Activated CD4-positive, alpha-beta T cell treated with anti-CD3 and anti-CD28 coated beads for 36 hours (primary cell): ENCODE data around the gene SAE1. TPM values are rescaled to one million over a fixed set of nuclear protein-coding genes. Genes with fewer than 3 reads are reported as not detected.

Source experiments
- ATAC-seq: fragments of 200-7000 bp; cut with Tn5 transposase; one replicate; pipeline ENCODE4 v1.10.0; 2021; ENCODE audit warnings: mild to moderate bottlenecking, moderate library complexity
- CTCF ChIA-PET: fragments of 350-600 bp; sonication (Branson Sonifier 250); formaldehyde crosslinking; loops from one replicate; lab custom pipeline; 2021; ENCODE audit warnings: antibody characterized with exemption; lab: Charles Lee
- POLR2A ChIA-PET: fragments of 350-600 bp; sonication (Branson Sonifier 250); formaldehyde crosslinking; loops from one replicate; lab custom pipeline; 2021; ENCODE audit warnings: antibody characterized with exemption, inconsistent platforms; lab: Charles Lee
- DNase-seq: peaks from one replicate; pipeline ENCODE4 v3.0.0-alpha.2; 2020
- H3K27ac Mint-ChIP-seq: one replicate; pipeline ENCODE4 v1.8.0; 2021; ENCODE audit warnings: mixed read lengths
- H3K27me3 Mint-ChIP-seq: one replicate; pipeline ENCODE4 v1.8.0; 2021; ENCODE audit warnings: mixed read lengths
- H3K36me3 Mint-ChIP-seq: one replicate; pipeline ENCODE4 v1.8.0; 2021; ENCODE audit warnings: low read depth, mixed read lengths
- H3K4me1 Mint-ChIP-seq: one replicate; pipeline ENCODE4 v1.8.0; 2021; ENCODE audit warnings: mixed read lengths
- H3K4me3 Mint-ChIP-seq: one replicate; pipeline ENCODE4 v1.8.0; 2021; ENCODE audit warnings: mild to moderate bottlenecking, moderate library complexity, mixed read lengths
- H3K9me3 Mint-ChIP-seq: one replicate; pipeline ENCODE4 v1.8.0; 2021; ENCODE audit warnings: low read depth, mixed read lengths
- intact Hi-C, 2 experiments: fragments of 100-400 bp; cut with DNase I in 1 of 2; cut with micrococcal nuclease in 1 of 2; formaldehyde crosslinking; loops; one replicate each; pipeline versions ENCODE4 v1.14.2 to v1.15.1; 2022 to 2024; cut with DNase I, micrococcal nuclease
- total RNA-seq, 2 experiments: library from RNA; stranded (reverse); gene quantifications; one replicate each; pipeline ENCODE4 v1.2.3, GENCODE V29; 2021

The SAE1 gene
- total RNA-seq, 2 experiments from 2014 or later, result 143 to 156 TPM

GRCh38 chr19:47107202-47107952 is 23.3 kb upstream of the SAE1 start:
- no peaks in the 10 kb centered on the region for H3K27me3 Mint-ChIP-seq
- ATAC-seq (peak; percentile 59), DNase-seq (peak; percentile 63)
- POLR2A ChIA-PET, result interaction anchor here (0.5 kb wide), 1 partner anchor 52 kb away, joined by 3 read pairs; no protein-coding TSS in a partner anchor
- CTCF ChIA-PET, result interaction anchor here (0.6 to 1.8 kb wide), 5 partner anchors 15 to 248 kb away, joined by 3 to 7 read pairs (median 3); no protein-coding TSS in a partner anchor
- intact Hi-C loops, result loop anchor here (1.0 kb wide), 2 partner anchors 12 to 28 kb away; no protein-coding TSS in a partner anchor
- peak overlapping the region; percentile 100 for H3K27ac Mint-ChIP-seq
- peaks cover 58% of the 10 kb centered on the region for H3K4me1 Mint-ChIP-seq
- H3K4me3 Mint-ChIP-seq, result peak overlapping the region; percentile 93
- H3K9me3 Mint-ChIP-seq, result no peaks in the 10 kb centered on the region
- H3K36me3 Mint-ChIP-seq, result peaks cover 67% of the 10 kb centered on the region

GRCh38 chr19:47107953-47108746 is 22.5 kb upstream of the SAE1 start:
- intact Hi-C loops, result loop anchor here (1.0 kb wide), 2 partner anchors 13 to 29 kb away; no protein-coding TSS in a partner anchor
- no peak for ATAC-seq
- CTCF ChIA-PET, result interaction anchor here (0.6 to 1.5 kb wide), 3 partner anchors 17 to 249 kb away, joined by 3 to 7 read pairs (median 3); no protein-coding TSS in a partner anchor

GRCh38 chr19:47109177-47109540 is 21.5 kb upstream of the SAE1 start:
- DNase-seq (no peak), ATAC-seq (no peak)
- Mint-ChIP-seq H3K36me3 (peaks cover 58% of the 10 kb centered on the region), H3K4me1 (peaks cover 58% of the 10 kb centered on the region), H3K9me3 (no peaks in the 10 kb centered on the region), H3K27me3 (no peaks in the 10 kb centered on the region), H3K4me3 (peak overlapping the region; percentile 93), H3K27ac (peak overlapping the region; percentile 100)
- ChIA-PET CTCF (interaction anchor here (0.8 to 1.5 kb wide), 3 partner anchors 16 to 253 kb away, joined by 3 read pairs; no protein-coding TSS in a partner anchor), POLR2A (interaction anchor here (0.7 to 1.4 kb wide), 3 partner anchors 28 to 614 kb away, joined by 4 to 5 read pairs (median 4); no protein-coding TSS in a partner anchor)
- intact Hi-C loops, result loop anchor here (1.0 kb wide), 2 partner anchors 14 to 74 kb away; no protein-coding TSS in a partner anchor

More at GRCh38 chr19:47107953-47108746, 22.5 kb upstream of the SAE1 start:
- Mint-ChIP-seq H3K4me1 (peaks cover 54% of the 10 kb centered on the region), H3K9me3 (no peaks in the 10 kb centered on the region), H3K27ac (peak overlapping the region; percentile 100), H3K4me3 (peak overlapping the region; percentile 93), H3K27me3 (no peaks in the 10 kb centered on the region), H3K36me3 (peaks cover 60% of the 10 kb centered on the region)
- POLR2A ChIA-PET, result interaction anchor here (0.5 to 1.4 kb wide), 2 partner anchors 27 to 53 kb away, joined by 3 to 4 read pairs; no protein-coding TSS in a partner anchor
- peak; percentile 46 for DNase-seq

- peak; percentile 2 for ATAC-seq
Measured at GRCh38 chr19:47109541-47110375, 20.9 kb upstream of the SAE1 start.

GRCh38 chr19:47110521-47111005 is 20.1 kb upstream of the SAE1 start:
- intact Hi-C loops, result loop anchor here (5.0 to 10.0 kb wide), 11 partner anchors 63 to 1643 kb away; partner anchors contain the start of genes CARD8 (in 1 of the 2), DBP (in 1 of the 2), DHX34 (in 1 of the 2) and EMP3 (in 1 of the 2)
- H3K27me3 Mint-ChIP-seq, result no peaks in the 10 kb centered on the region
- H3K27ac Mint-ChIP-seq, result peak overlapping the region; percentile 100
- peaks cover 51% of the 10 kb centered on the region for H3K4me1 Mint-ChIP-seq
- peaks cover 53% of the 10 kb centered on the region for H3K36me3 Mint-ChIP-seq
- DNase-seq, result peak; percentile 63
- no peak for ATAC-seq
- peak overlapping the region; percentile 93 for H3K4me3 Mint-ChIP-seq
- ChIA-PET CTCF (interaction anchor here (0.8 to 1.9 kb wide), 3 partner anchors 32 to 713 kb away, joined by 3 to 5 read pairs (median 3); no protein-coding TSS in a partner anchor), POLR2A (interaction anchor here (0.7 to 1.7 kb wide), 3 partner anchors 15 to 76 kb away, joined by 3 to 7 read pairs (median 5); no protein-coding TSS in a partner anchor)
- no peaks in the 10 kb centered on the region for H3K9me3 Mint-ChIP-seq

More at GRCh38 chr19:47109541-47110375, 20.9 kb upstream of the SAE1 start:
- ChIA-PET CTCF (interaction anchor here (0.7 to 1.0 kb wide), 5 partner anchors 30 to 712 kb away, joined by 3 read pairs; no protein-coding TSS in a partner anchor), POLR2A (interaction anchor here (0.7 to 1.7 kb wide), 4 partner anchors 14 to 614 kb away, joined by 4 to 7 read pairs (median 5); no protein-coding TSS in a partner anchor)
- H3K27me3 Mint-ChIP-seq, result no peaks in the 10 kb centered on the region
- H3K36me3 Mint-ChIP-seq, result peaks cover 58% of the 10 kb centered on the region
- peak; percentile 86 for DNase-seq
- H3K4me3 Mint-ChIP-seq, result peak overlapping the region; percentile 93
- H3K4me1 Mint-ChIP-seq, result peaks cover 54% of the 10 kb centered on the region
- no peaks in the 10 kb centered on the region for H3K9me3 Mint-ChIP-seq
- peak overlapping the region; percentile 100 for H3K27ac Mint-ChIP-seq
- intact Hi-C loops, result loop anchor here (1.0 to 10.0 kb wide), 13 partner anchors 14 to 1642 kb away; partner anchors contain the start of genes CARD8 (in 1 of the 2), DBP (in 1 of the 2), DHX34 (in 1 of the 2) and EMP3 (in 1 of the 2)

GRCh38 chr19:47111006-47111621 is 19.5 kb upstream of the SAE1 start:
- CTCF ChIA-PET, result interaction anchor here (0.8 to 1.9 kb wide), 3 partner anchors 75 to 150 kb away, joined by 3 to 5 read pairs (median 3); no protein-coding TSS in a partner anchor
- H3K27me3 Mint-ChIP-seq, result no peaks in the 10 kb centered on the region
- intact Hi-C loops, result loop anchor here (5.0 to 10.0 kb wide), 11 partner anchors 64 to 1644 kb away; partner anchors contain the start of genes CARD8 (in 1 of the 2), DBP (in 1 of the 2), DHX34 (in 1 of the 2) and EMP3 (in 1 of the 2)
- DNase-seq (peak; percentile 74), ATAC-seq (no peak)
- peaks cover 48% of the 10 kb centered on the region for H3K36me3 Mint-ChIP-seq
- POLR2A ChIA-PET, result interaction anchor here (0.7 to 1.7 kb wide), 5 partner anchors 16 to 145 kb away, joined by 3 to 5 read pairs (median 4); partner anchors contain the start of gene CCDC9
- peaks cover 45% of the 10 kb centered on the region for H3K4me1 Mint-ChIP-seq
- H3K9me3 Mint-ChIP-seq, result no peaks in the 10 kb centered on the region
- H3K27ac Mint-ChIP-seq, result peak overlapping the region; percentile 100
- peak overlapping the region; percentile 93 for H3K4me3 Mint-ChIP-seq

GRCh38 chr19:47111682-47112165 is 18.9 kb upstream of the SAE1 start:
- DNase-seq (no peak), ATAC-seq (no peak)
- H3K4me1 Mint-ChIP-seq, result peaks cover 39% of the 10 kb centered on the region
- H3K36me3 Mint-ChIP-seq, result peaks cover 46% of the 10 kb centered on the region
- peak overlapping the region; percentile 93 for H3K4me3 Mint-ChIP-seq
- intact Hi-C loops, result loop anchor here (2.0 to 10.0 kb wide), 16 partner anchors 19 to 1644 kb away; partner anchors contain the start of genes BICRA (in 1 of the 2), CALM3 (in 1 of the 2), CARD8 (in 1 of the 2) and DBP (in 1 of the 2)
- H3K9me3 Mint-ChIP-seq, result no peaks in the 10 kb centered on the region
- H3K27ac Mint-ChIP-seq, result peak overlapping the region; percentile 100
- CTCF ChIA-PET, result interaction anchor here (0.8 to 1.9 kb wide), 3 partner anchors 75 to 149 kb away, joined by 3 to 5 read pairs (median 3); no protein-coding TSS in a partner anchor
- POLR2A ChIA-PET, result interaction anchor here (0.7 to 1.6 kb wide), 4 partner anchors 17 to 145 kb away, joined by 3 to 11 read pairs (median 4); partner anchors contain the start of gene CCDC9
- H3K27me3 Mint-ChIP-seq, result no peaks in the 10 kb centered on the region

GRCh38 chr19:47112166-47112996 is 18.3 kb upstream of the SAE1 start:
- peak overlapping the region; percentile 93 for H3K4me3 Mint-ChIP-seq
- H3K27me3 Mint-ChIP-seq, result no peaks in the 10 kb centered on the region
- peak overlapping the region; percentile 100 for H3K27ac Mint-ChIP-seq
- DNase-seq (peak; percentile 92), ATAC-seq (peak; percentile 3)
- H3K9me3 Mint-ChIP-seq, result no peaks in the 10 kb centered on the region
- H3K36me3 Mint-ChIP-seq, result peaks cover 39% of the 10 kb centered on the region
- intact Hi-C loops, result loop anchor here (2.0 to 10.0 kb wide), 16 partner anchors 18 to 1645 kb away; partner anchors contain the start of genes BICRA (in 1 of the 2), CALM3 (in 1 of the 2), CARD8 (in 1 of the 2) and DBP (in 1 of the 2)
- CTCF ChIA-PET, result interaction anchor here (0.7 to 2.5 kb wide), 10 partner anchors 10 to 255 kb away, joined by 3 to 9 read pairs (median 4); partner anchors contain the start of gene SAE1
- POLR2A ChIA-PET, result interaction anchor here (0.7 to 2.0 kb wide), 16 partner anchors 17 to 251 kb away, joined by 3 to 17 read pairs (median 6); partner anchors contain the start of genes CCDC9, DHX34 and SAE1
- H3K4me1 Mint-ChIP-seq, result peaks cover 33% of the 10 kb centered on the region
